A673 (cell line): ENCODE results near the gene POU3F1.

Source experiments
- CTCF ChIP-seq: fragments of 300-800, 200-600 bp; sonication (generic); conservative IDR thresholded peaks from 2 replicates; pipeline ENCODE4 v1.5.1; 2017; ENCODE audit warnings: low read depth, mild to moderate bottlenecking, antibody characterized with exemption, low read length, moderate library complexity, mixed read lengths
- EZH2 ChIP-seq: fragments of 200-600 bp; sonication (generic); IDR thresholded peaks from 2 replicates; pipeline ENCODE4 v1.6.1; 2017; ENCODE audit warnings: borderline replicate concordance, low read depth, mild to moderate bottlenecking, mixed read lengths, antibody characterized with exemption, low read length; ENCODE audit not compliant: poor library complexity, severe bottlenecking

GRCh38 chr1:38039331-38040088, 7.1 kb downstream of the POU3F1 start:
- TF ChIP-seq CTCF (no peak), EZH2 (no peak)
